Motor neuron (in vitro differentiated cells): ENCODE measurements around the gene PRKCB. TPM values are rescaled to one million over a fixed set of nuclear protein-coding genes. Genes with fewer than 3 reads are reported as not detected.

ENCODE experiments used
- ATAC-seq, 8 experiments: fragments of 200-7000 bp; cut with Tn5 transposase; replicated peaks in 6 of 8; 2 replicates each; pipeline ENCODE4 v1.8.0; 2021; ENCODE audit warnings: mild to moderate bottlenecking in 8 of 8, moderate library complexity in 8 of 8
- H3K27ac ChIP-seq, 2 donors: fragments of 250-450 bp; sonication (Bioruptor Pico); 2 replicates each; pipeline ENCODE4 v1.9.0; 2021; ENCODE audit warnings: antibody characterized with exemption in 2 of 2, mild to moderate bottlenecking in 2 of 2, moderate library complexity in 1 of 2
- H3K4me1 ChIP-seq, 2 donors: fragments of 250-450 bp; sonication (Bioruptor Pico); replicated peaks in 1 of 2; 2 replicates each; pipeline ENCODE4 v1.6.1; 2021; ENCODE audit warnings: antibody characterized with exemption in 2 of 2, mild to moderate bottlenecking in 2 of 2, moderate library complexity in 1 of 2
- H3K4me3 ChIP-seq, 5 donors: fragments of 250-450 bp; sonication (Bioruptor Pico); 2 replicates each; pipeline ENCODE4 v1.9.0; 2021; ENCODE audit warnings: antibody characterized with exemption in 5 of 5, mild to moderate bottlenecking in 5 of 5, moderate library complexity in 4 of 5
- WGBS, 10 experiments: fragments of 450-650 bp; shearing (Covaris generic); methylation state at CpG; one replicate each; pipeline ENCODE4 v1.0.0; 2022; 5-methylcytosine and 5-hydroxymethylcytosine counted together
- in situ Hi-C, 9 experiments: fragments of 400-800 bp; cut with MboI; loops; one replicate each; pipeline ENCODE4 v1.15.0; 2021; ENCODE audit warnings: low sequenced_read_pairs in 9 of 9, low pct_unique_long_range_greater_than_20kb in 2 of 9; ENCODE audit not compliant: unreplicated experiment in 9 of 9
- total RNA-seq, 8 experiments: library from RNA; unstranded; fragments of 300-600 nt; gene quantifications; 2 replicates each; pipeline versions ENCODE4 v1.2.3 to v1.2.4, GENCODE V29; 2022

Gene PRKCB
- total RNA-seq, 8 experiments from 2014 or later, result 0.10 to 21.0 (median 4.8) TPM

- in situ Hi-C loops, result no loop called here
- WGBS, 10 experiments, result 0 to 70% (median 18%) methylated on average over 1 to 4 of the region's 4 CpGs; no CpG with 5 or more reads in 1 of the 10 experiments
- H3K4me1 ChIP-seq, result no peaks in the 10 kb centered on the region
- H3K4me3 ChIP-seq, result no peak overlapping the region
- no peak for ATAC-seq
- H3K27ac ChIP-seq, result no peak overlapping the region
These were observed 109.5 kb downstream of the PRKCB start for GRCh38 chr16:23945243-23945642.

GRCh38 chr16:23947838-23948237, 112.1 kb downstream of the PRKCB start:
- ATAC-seq, result peak in 1 of 8 experiments; percentile 14
- Histone ChIP-seq H3K4me3 (no peak overlapping the region), H3K4me1 (peaks cover 5 to 11% of the 10 kb centered on the region in 2 donors), H3K27ac (no peak overlapping the region)
- in situ Hi-C loops, result no loop called here
- 0 to 92% (median 50%) methylated on average over 1 to 4 of the region's 4 CpGs; no CpG with 5 or more reads in 4 of the 10 experiments for WGBS, 10 experiments

GRCh38 chr16:23948949-23949411, 113.2 kb downstream of the PRKCB start:
- no peak for ATAC-seq

GRCh38 chr16:23949630-23950290, 114.0 kb downstream of the PRKCB start:
- WGBS, 10 experiments, result 31 to 100% (median 86%) methylated on average over 1 to 5 of the region's 5 CpGs; no CpG with 5 or more reads in 2 of the 10 experiments
- Histone ChIP-seq H3K4me1 (peaks cover 5 to 11% of the 10 kb centered on the region in 2 donors), H3K27ac (no peak overlapping the region), H3K4me3 (no peak overlapping the region)
- in situ Hi-C loops, result no loop called here
- ATAC-seq, result no peak

More at GRCh38 chr16:23948949-23949411, 113.2 kb downstream of the PRKCB start:
- no peak overlapping the region for H3K4me3 ChIP-seq
- in situ Hi-C loops, result no loop called here
- peaks cover 5 to 11% of the 10 kb centered on the region in 2 donors for H3K4me1 ChIP-seq
- WGBS, 10 experiments, result 19 to 95% (median 65%) methylated on average over 2 to 11 of the region's 11 CpGs
- no peak overlapping the region for H3K27ac ChIP-seq

DNA sequence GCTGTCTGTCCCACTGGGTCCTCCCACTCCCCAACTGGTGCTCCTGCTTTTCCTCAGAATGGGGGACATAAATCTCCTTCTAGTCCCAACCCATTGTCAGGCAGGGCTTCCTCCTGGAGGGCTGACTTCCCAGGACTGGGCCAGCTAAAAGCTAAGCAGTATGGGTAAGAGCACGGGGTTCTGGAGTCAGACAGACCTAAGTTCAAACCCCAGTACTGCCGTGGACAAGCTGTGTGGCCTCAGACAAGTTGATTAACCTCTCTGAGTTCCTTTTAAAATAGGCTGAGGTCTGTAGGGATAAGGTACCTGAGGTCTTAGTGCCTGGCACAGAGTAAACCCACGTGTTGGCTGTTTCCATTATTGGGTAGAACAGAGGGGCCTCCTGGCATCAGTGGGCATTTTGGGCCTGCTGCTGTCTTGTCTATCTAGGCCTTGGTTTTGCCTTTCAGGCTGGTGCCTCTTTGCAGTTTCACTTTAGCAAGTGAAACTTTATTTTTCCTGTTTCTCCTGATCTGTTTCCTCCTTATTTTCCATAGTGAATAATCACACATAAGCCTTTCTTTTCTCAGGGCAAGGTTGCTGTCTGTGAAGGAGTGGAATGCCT, 114.6 kb downstream of the PRKCB start:
- ATAC-seq, result no peak
- in situ Hi-C loops, result no loop called here
- 0 to 83% (median 66%) methylated on average over 1 to 3 of the region's 3 CpGs; no CpG with 5 or more reads in 3 of the 10 experiments for WGBS, 10 experiments
- no peak overlapping the region for H3K27ac ChIP-seq
- H3K4me1 ChIP-seq, result peaks cover 5 to 11% of the 10 kb centered on the region in 2 donors
- H3K4me3 ChIP-seq, result no peak overlapping the region

- Histone ChIP-seq H3K4me1 (peaks cover 5 to 11% of the 10 kb centered on the region in 2 donors), H3K27ac (no peak overlapping the region), H3K4me3 (no peak overlapping the region)
- WGBS, 10 experiments, result 0 to 83% (median 38%) methylated on average over 1 to 6 of the region's 7 CpGs
- peak in 7 of 8 experiments; percentile 26 to 70 (median 46) for ATAC-seq
- in situ Hi-C loops, result no loop called here
These were observed 115.1 kb downstream of the PRKCB start for GRCh38 chr16:23950898-23951297.

DNA sequence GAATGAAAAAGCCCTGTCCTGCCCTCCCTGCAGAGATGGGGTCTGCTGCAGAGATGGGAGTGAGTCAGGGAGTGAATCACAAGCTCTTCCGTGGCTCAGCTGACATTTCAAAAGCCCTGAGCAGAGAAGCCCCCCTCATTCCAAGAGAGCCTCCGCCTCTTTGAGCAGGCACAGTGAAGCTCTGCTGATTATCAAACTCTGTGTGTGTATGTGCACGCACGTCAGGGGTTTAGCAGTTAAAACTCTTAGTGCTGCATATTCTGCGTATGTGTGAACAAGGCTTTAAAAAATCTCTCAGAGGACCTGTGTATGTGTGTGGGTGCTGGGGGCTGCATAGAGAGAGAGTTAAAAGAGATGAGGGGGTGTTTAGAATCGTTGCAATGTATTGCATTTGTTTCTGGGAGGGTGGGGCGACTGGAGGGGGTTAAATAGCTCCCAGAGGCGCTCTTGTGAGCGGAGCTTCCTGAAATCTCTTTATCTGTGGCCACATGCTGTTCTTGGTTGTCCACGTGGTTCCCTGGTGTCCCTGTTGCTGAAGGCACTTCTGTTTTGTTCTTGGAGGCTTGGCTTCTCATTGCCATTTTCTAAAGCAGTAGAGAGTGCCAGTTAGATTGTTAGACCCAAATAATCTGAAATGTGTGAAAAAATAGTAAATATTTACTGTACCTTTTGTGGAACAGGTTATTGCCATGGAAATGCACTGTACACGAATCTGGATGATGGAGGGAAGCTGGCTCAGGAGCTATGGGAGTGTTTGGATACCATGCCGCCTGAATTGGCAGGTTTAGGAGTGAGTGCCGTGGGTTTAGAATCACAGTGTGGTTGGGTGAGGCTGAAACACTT, 116.6 kb downstream of the PRKCB start:
- Histone ChIP-seq H3K27ac (peak overlapping the region; percentile 8 to 65), H3K4me3 (no peak overlapping the region), H3K4me1 (peaks cover 5 to 11% of the 10 kb centered on the region in 2 donors)
- in situ Hi-C loops, result no loop called here
- 0 to 33% (median 9%) methylated on average over 1 to 7 of the region's 13 CpGs for WGBS, 10 experiments
- ATAC-seq, result peak in 5 of 8 experiments; percentile 95 to 96 (median 96)

DNA sequence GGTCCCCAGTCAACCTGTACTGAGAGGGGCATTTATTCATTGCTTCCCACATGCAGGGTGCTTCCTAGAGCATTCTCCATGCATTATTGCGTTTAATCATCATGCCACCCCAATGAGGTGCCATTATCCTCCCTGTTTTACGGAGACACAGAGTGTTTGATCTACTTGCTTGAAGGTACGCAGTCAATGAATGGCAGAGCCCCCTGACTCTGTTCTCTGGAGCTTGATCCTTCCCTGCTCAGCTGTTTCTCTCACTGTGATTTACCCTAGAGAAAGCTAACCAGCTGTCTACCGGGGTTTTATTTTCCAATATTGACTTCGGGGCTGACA, 117.2 kb downstream of the PRKCB start:
- WGBS, 10 experiments, result 17 to 100% (median 86%) methylated on average over 1 to 5 of the region's 5 CpGs; no CpG with 5 or more reads in 1 of the 10 experiments
- H3K27ac ChIP-seq, result no peak overlapping the region

GRCh38 chr16:23953476-23953875, 117.7 kb downstream of the PRKCB start:
- 0 to 100% (median 48%) methylated on average over 1 to 2 of the region's 2 CpGs; no CpG with 5 or more reads in 3 of the 10 experiments for WGBS, 10 experiments
- in situ Hi-C loops, result no loop called here
- Histone ChIP-seq H3K27ac (no peak overlapping the region), H3K4me1 (peaks cover 5 to 11% of the 10 kb centered on the region in 2 donors), H3K4me3 (no peak overlapping the region)
- ATAC-seq, result no peak

More for the DNA sequence above, 117.2 kb downstream of the PRKCB start:
- in situ Hi-C loops, result no loop called here
- Histone ChIP-seq H3K4me1 (peaks cover 5 to 11% of the 10 kb centered on the region in 2 donors), H3K4me3 (no peak overlapping the region)
- ATAC-seq, result no peak

DNA sequence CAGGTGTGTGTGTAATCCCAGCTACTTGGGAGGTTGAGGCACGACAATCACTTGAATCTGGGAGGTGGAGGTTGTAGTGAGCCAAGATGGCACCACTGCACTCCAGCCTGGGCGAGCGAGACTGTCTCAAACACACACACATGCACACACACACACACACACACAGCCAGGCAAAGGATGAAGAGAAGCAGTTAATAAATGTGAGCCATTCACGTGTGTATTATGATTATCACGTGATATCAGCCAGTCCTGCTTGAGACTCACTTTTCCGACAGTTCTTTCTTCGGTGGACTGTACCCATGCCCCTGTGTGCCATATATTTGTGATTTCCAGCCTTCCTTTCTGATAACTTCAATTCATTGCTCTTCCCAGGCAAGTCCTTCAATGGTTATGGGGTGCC, 119.3 kb downstream of the PRKCB start:
- WGBS, 10 experiments, result 0 to 100% (median 69%) methylated on average over 1 to 7 of the region's 7 CpGs; no CpG with 5 or more reads in 5 of the 10 experiments
- Histone ChIP-seq H3K4me1 (peaks cover 5 to 15% of the 10 kb centered on the region in 2 donors), H3K4me3 (no peak overlapping the region), H3K27ac (no peak overlapping the region)
- in situ Hi-C loops, result no loop called here
- no peak for ATAC-seq

DNA sequence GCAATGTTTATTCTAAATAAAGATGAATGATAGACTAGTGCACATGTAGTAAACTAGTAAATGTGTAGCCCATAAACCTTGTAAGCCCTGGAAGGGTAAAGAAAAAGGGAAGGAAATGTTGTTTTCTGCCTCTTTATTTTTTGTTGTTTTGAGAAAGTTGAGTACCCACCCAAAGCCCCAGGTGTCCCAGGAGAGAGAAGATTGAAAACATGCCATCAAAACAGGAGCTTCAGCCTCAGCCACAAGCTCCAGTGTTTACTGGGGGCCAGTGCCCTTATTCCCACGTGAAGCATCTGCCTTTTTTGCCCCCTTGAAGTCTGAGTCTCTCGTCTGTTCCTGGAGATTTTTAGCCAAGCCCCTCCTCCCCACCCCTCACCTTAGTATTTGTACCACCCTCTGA, 121.5 kb downstream of the PRKCB start:
- H3K4me3 ChIP-seq, result no peak overlapping the region
- in situ Hi-C loops, result no loop called here
- WGBS, 10 experiments, result 0 to 58% (median 0%) methylated on average over 1 to 2 of the region's 2 CpGs; no CpG with 5 or more reads in 4 of the 10 experiments
- no peak overlapping the region for H3K27ac ChIP-seq
- H3K4me1 ChIP-seq, result peaks cover 5 to 9% of the 10 kb centered on the region in 2 donors
- ATAC-seq, result no peak

DNA sequence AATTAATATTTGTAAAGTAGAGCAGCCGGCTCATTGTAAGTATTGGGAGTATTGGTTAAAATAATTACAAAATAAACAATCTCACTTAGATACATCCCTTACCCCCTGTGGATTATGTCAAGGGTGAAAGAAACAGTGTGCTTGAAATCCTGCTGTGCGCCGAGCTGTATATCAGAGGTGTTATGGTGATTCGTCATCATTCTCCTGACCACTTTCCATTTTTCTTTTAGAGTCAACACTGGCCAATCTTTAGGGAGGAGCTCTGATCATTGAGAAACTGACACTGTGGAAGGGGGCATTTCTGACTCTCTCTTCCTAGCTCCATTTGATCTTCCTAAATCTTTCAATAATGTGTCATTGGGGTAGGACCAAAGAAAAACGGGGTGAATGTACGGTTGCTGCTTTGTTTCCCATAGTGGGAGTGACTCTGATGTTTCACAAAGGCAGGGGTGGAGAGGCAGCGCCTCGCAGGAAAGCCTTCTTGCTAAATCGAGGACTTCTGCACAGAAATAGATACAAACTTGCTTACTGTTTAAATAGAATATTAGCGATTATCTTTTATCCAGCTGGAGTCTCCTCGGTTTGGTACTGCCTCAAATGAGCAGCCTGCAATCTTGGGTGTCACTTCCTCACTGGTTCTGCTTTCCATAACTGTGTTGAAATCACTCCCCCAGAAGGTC, 123.4 kb downstream of the PRKCB start:
- in situ Hi-C loops, result no loop called here
- 17 to 100% (median 77%) methylated on average over 1 to 9 of the region's 11 CpGs for WGBS, 10 experiments
- no peak for ATAC-seq
- Histone ChIP-seq H3K4me1 (peaks cover 0 to 4% of the 10 kb centered on the region in 2 donors), H3K27ac (no peak overlapping the region), H3K4me3 (no peak overlapping the region)
